ENCODE data around the gene NPTXR. TPM values are rescaled to one million over a fixed set of nuclear protein-coding genes. Genes with fewer than 3 reads are reported as not detected.

The NPTXR gene
- total and polyA plus RNA-seq, 5 donors = 23.8 to 51.1 (median 32.3) TPM

- ATAC-seq (no peak), DNase-seq (no peak)
- no peaks in the 10 kb centered on the region for H3K27me3 ChIP-seq (ENCODE audit: control insufficient read depth, insufficient read depth)
- no peaks in the 10 kb centered on the region for H3K4me1 ChIP-seq (ENCODE audit: control insufficient read depth, insufficient read depth, low read length)
- WGBS = 85% methylated on average over 1 of the region's 1 CpG
- intact Hi-C loops (cut with DNase I) = loop anchor here in 1 of 4 donors (10.0 kb wide), 1 partner anchor 152 kb away; no protein-coding TSS in a partner anchor
- H3K27ac ChIP-seq (ENCODE audit: low read length) = no peak overlapping the region
- H3K4me3 ChIP-seq (ENCODE audit: low read length) = no peak overlapping the region
- no peaks in the 10 kb centered on the region for H3K9me3 ChIP-seq (ENCODE audit: control insufficient read depth, low read length)
Measured at GRCh38 chr22:38852522-38852921, 8.7 kb upstream of the NPTXR start.

- intact Hi-C loops (cut with DNase I) = loop anchor here in 1 of 4 donors (10.0 kb wide), 1 partner anchor 154 kb away; no protein-coding TSS in a partner anchor
- no peaks in the 10 kb centered on the region for H3K4me1 ChIP-seq (ENCODE audit: control insufficient read depth, insufficient read depth, low read length)
- H3K27me3 ChIP-seq (ENCODE audit: control insufficient read depth, insufficient read depth) = no peaks in the 10 kb centered on the region
- H3K9me3 ChIP-seq (ENCODE audit: control insufficient read depth, low read length) = no peaks in the 10 kb centered on the region
- H3K27ac ChIP-seq (ENCODE audit: low read length) = no peak overlapping the region
- ATAC-seq (no peak), DNase-seq (peak in 1 of 3 donors; percentile 37)
- WGBS = 55% methylated on average over 15 of the region's 15 CpGs
- H3K4me3 ChIP-seq (ENCODE audit: low read length) = no peak overlapping the region
Measured at GRCh38 chr22:38850941-38851849, 7.4 kb upstream of the NPTXR start.

GRCh38 chr22:38850399-38850798 is 6.6 kb upstream of the NPTXR start:
- intact Hi-C loops (cut with DNase I) = loop anchor here in 1 of 4 donors (10.0 kb wide), 1 partner anchor 154 kb away; no protein-coding TSS in a partner anchor
- ATAC-seq = no peak
- DNase-seq = no peak
- Histone ChIP-seq H3K4me3 (ENCODE audit: low read length) (no peak overlapping the region), H3K9me3 (ENCODE audit: control insufficient read depth, low read length) (no peaks in the 10 kb centered on the region), H3K4me1 (ENCODE audit: control insufficient read depth, insufficient read depth, low read length) (no peaks in the 10 kb centered on the region), H3K27ac (ENCODE audit: low read length) (no peak overlapping the region), H3K27me3 (ENCODE audit: control insufficient read depth, insufficient read depth) (no peaks in the 10 kb centered on the region)
- 73% methylated on average over 2 of the region's 2 CpGs for WGBS

- no peak for ATAC-seq
- WGBS = 61% methylated on average over 6 of the region's 6 CpGs
- intact Hi-C loops (cut with DNase I) = loop anchor here in 2 of 4 donors (10.0 kb wide), 2 partner anchors 75 to 155 kb away; no protein-coding TSS in a partner anchor
Measured at GRCh38 chr22:38849811-38850210, 6.0 kb upstream of the NPTXR start.

GRCh38 chr22:38846412-38846811 is 2.6 kb upstream of the NPTXR start:
- no peak for DNase-seq
- Histone ChIP-seq H3K4me3 (ENCODE audit: low read length) (no peak overlapping the region), H3K27ac (ENCODE audit: low read length) (no peak overlapping the region), H3K4me1 (ENCODE audit: control insufficient read depth, insufficient read depth, low read length) (no peaks in the 10 kb centered on the region), H3K9me3 (ENCODE audit: control insufficient read depth, low read length) (no peaks in the 10 kb centered on the region), H3K27me3 (ENCODE audit: control insufficient read depth, insufficient read depth) (no peaks in the 10 kb centered on the region)
- ATAC-seq = no peak
- 79% methylated on average over 1 of the region's 1 CpG for WGBS
- intact Hi-C loops (cut with DNase I) = loop anchor here in 1 of 4 donors (10.0 kb wide), 1 partner anchor 72 kb away; no protein-coding TSS in a partner anchor

More at GRCh38 chr22:38849811-38850210, 6.0 kb upstream of the NPTXR start:
- peak in 1 of 3 donors; percentile 35 for DNase-seq
- H3K4me3 ChIP-seq (ENCODE audit: low read length) = no peak overlapping the region
- H3K27me3 ChIP-seq (ENCODE audit: control insufficient read depth, insufficient read depth) = no peaks in the 10 kb centered on the region
- H3K27ac ChIP-seq (ENCODE audit: low read length) = no peak overlapping the region
- H3K4me1 ChIP-seq (ENCODE audit: control insufficient read depth, insufficient read depth, low read length) = no peaks in the 10 kb centered on the region
- H3K9me3 ChIP-seq (ENCODE audit: control insufficient read depth, low read length) = no peaks in the 10 kb centered on the region

- Histone ChIP-seq H3K4me3 (ENCODE audit: low read length) (no peak overlapping the region), H3K27me3 (ENCODE audit: control insufficient read depth, insufficient read depth) (no peaks in the 10 kb centered on the region), H3K4me1 (ENCODE audit: control insufficient read depth, insufficient read depth, low read length) (no peaks in the 10 kb centered on the region), H3K9me3 (ENCODE audit: control insufficient read depth, low read length) (no peaks in the 10 kb centered on the region), H3K27ac (ENCODE audit: low read length) (no peak overlapping the region)
- 56% methylated on average over 17 of the region's 17 CpGs for WGBS
- ATAC-seq (no peak), DNase-seq (peak in 1 of 3 donors; percentile 23)
- intact Hi-C loops (cut with DNase I) = loop anchor here in 1 of 4 donors (10.0 kb wide), 1 partner anchor 70 kb away; no protein-coding TSS in a partner anchor
Measured at GRCh38 chr22:38845004-38845740, 1.3 kb upstream of the NPTXR start.

GRCh38 chr22:38844315-38845003 is 631 bp upstream of the NPTXR start:
- intact Hi-C loops (cut with DNase I) = loop anchor here in 3 of 4 donors (5.0 to 10.0 kb wide), 3 partner anchors 70 to 77 kb away; no protein-coding TSS in a partner anchor
- H3K9me3 ChIP-seq (ENCODE audit: control insufficient read depth, low read length) = no peaks in the 10 kb centered on the region
- H3K27me3 ChIP-seq (ENCODE audit: control insufficient read depth, insufficient read depth) = no peaks in the 10 kb centered on the region
- no peak overlapping the region for H3K27ac ChIP-seq (ENCODE audit: low read length)
- no peaks in the 10 kb centered on the region for H3K4me1 ChIP-seq (ENCODE audit: control insufficient read depth, insufficient read depth, low read length)
- WGBS = 18% methylated on average over 22 of the region's 22 CpGs
- DNase-seq (peak in 1 of 3 donors; percentile 66), ATAC-seq (peak in 1 of 2 donors; percentile 20)
- peak overlapping the region; percentile 83 for H3K4me3 ChIP-seq (ENCODE audit: low read length)

- peak; percentile 57 to 83 (median 77) for DNase-seq
- no peaks in the 10 kb centered on the region for H3K27me3 ChIP-seq (ENCODE audit: control insufficient read depth, insufficient read depth)
Measured at GRCh38 chr22:38843201-38843656, 599 bp downstream of the NPTXR start.

GRCh38 chr22:38842512-38843200 is 1.2 kb downstream of the NPTXR start:
- H3K4me3 ChIP-seq (ENCODE audit: low read length) = peak overlapping the region; percentile 83
- intact Hi-C loops (cut with DNase I) = loop anchor here in 3 of 4 donors (5.0 to 10.0 kb wide), 3 partner anchors 68 to 75 kb away; no protein-coding TSS in a partner anchor
- H3K4me1 ChIP-seq (ENCODE audit: control insufficient read depth, insufficient read depth, low read length) = no peaks in the 10 kb centered on the region
- no peak for ATAC-seq
- no peaks in the 10 kb centered on the region for H3K27me3 ChIP-seq (ENCODE audit: control insufficient read depth, insufficient read depth)
- DNase-seq = peak in 1 of 3 donors; percentile 21
- no peak overlapping the region for H3K27ac ChIP-seq (ENCODE audit: low read length)
- WGBS = 22% methylated on average over 34 of the region's 34 CpGs
- no peaks in the 10 kb centered on the region for H3K9me3 ChIP-seq (ENCODE audit: control insufficient read depth, low read length)

More at GRCh38 chr22:38843201-38843656, 599 bp downstream of the NPTXR start:
- no peak overlapping the region for H3K27ac ChIP-seq (ENCODE audit: low read length)
- H3K9me3 ChIP-seq (ENCODE audit: control insufficient read depth, low read length) = no peaks in the 10 kb centered on the region
- H3K4me1 ChIP-seq (ENCODE audit: control insufficient read depth, insufficient read depth, low read length) = no peaks in the 10 kb centered on the region
- intact Hi-C loops (cut with DNase I) = loop anchor here in 3 of 4 donors (5.0 to 10.0 kb wide), 3 partner anchors 68 to 76 kb away; no protein-coding TSS in a partner anchor
- ATAC-seq = peak; percentile 66 to 80
- peak overlapping the region; percentile 83 for H3K4me3 ChIP-seq (ENCODE audit: low read length)
- under 1% methylated on average over 68 of the region's 68 CpGs for WGBS

All from right cardiac atrium (tissue), 5 donors.